ENCODE measurements around the gene KLRC4. TPM values are rescaled to one million over a fixed set of nuclear protein-coding genes. Genes with fewer than 3 reads are reported as not detected.

Gene KLRC4
- total RNA-seq, 1 experiment from 2014 or later = 2.1 TPM

DNA sequence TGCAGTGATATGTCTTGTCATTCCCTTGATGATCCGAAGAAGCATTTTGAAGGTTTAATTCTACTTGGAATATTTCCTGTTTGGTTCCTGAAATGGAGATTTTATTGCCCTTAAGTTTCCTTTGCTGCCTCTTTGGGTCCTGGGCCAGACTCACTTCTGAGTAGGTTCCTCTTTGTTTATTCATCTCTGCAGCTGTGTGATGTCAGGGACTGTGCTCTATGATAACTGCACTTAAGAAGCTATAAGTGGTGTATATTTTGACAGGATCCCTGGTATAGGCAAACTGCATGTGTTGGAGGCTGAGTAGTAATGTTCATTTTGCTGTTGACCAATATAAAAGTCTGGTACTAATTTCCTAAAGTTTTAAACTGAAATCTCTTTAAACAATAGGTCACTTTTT lies at the start of gene KLRC4 (continued):
- TF ChIP-seq, protein P1, sequence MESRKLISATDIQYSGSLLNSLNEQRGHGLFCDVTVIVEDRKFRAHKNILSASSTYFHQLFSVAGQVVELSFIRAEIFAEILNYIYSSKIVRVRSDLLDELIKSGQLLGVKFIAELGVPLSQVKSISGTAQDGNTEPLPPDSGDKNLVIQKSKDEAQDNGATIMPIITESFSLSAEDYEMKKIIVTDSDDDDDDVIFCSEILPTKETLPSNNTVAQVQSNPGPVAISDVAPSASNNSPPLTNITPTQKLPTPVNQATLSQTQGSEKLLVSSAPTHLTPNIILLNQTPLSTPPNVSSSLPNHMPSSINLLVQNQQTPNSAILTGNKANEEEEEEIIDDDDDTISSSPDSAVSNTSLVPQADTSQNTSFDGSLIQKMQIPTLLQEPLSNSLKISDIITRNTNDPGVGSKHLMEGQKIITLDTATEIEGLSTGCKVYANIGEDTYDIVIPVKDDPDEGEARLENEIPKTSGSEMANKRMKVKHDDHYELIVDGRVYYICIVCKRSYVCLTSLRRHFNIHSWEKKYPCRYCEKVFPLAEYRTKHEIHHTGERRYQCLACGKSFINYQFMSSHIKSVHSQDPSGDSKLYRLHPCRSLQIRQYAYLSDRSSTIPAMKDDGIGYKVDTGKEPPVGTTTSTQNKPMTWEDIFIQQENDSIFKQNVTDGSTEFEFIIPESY (IDR thresholded peaks at IDR 0.05; ENCODE audit: extremely low read depth, insufficient replicate concordance, low read length) = no peak
- peak; percentile 67 for TF ChIP-seq YY1 (IDR thresholded peaks at IDR 0.05; ENCODE audit: extremely low read depth, insufficient replicate concordance, low read depth, low read length)
- peak; percentile 62 for TF ChIP-seq SP1 (IDR thresholded peaks at IDR 0.05; ENCODE audit: low read depth)

DNA sequence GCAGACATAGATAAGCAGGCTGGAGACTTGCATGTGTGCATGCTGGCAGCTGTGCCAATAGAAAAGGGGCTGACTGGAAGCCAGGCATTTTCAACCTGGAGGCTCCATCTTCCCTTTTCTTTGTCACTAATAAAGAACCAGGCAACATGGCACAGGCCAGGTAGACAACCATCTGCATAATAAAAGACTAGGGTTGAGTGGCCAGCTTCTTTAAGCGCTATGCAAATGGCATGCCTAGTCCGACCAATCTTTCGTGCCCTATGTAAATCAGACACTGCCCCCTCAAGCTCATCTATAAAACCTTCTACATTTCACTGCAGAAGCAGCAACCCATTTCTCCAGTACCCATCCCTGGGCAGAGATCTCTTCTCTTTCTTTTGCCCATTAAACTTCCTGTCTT lies 48.2 kb upstream of the KLRC4 start:
- intact Hi-C loops (cut with micrococcal nuclease) = loop anchor here (10.0 kb wide), 1 partner anchor 53 kb away; the partner anchor contains the start of gene KLRC4
- H3K27ac ChIP-seq (ENCODE audit: low read depth, low read length) = no peak overlapping the region

More for the DNA sequence above, 48.2 kb upstream of the KLRC4 start:
- Histone ChIP-seq H3K79me2 (ENCODE audit: insufficient read depth, low read length) (no peaks in the 10 kb centered on the region), H3K4me2 (ENCODE audit: low read length) (no peak overlapping the region), H3K4me1 (ENCODE audit: control insufficient read depth in 1 of 2, insufficient read depth in 2 of 2, low read length in 2 of 2) (no peaks in the 10 kb centered on the region), H3K9me3 (ENCODE audit: control insufficient read depth in 1 of 2, insufficient read depth in 1 of 2, low read depth in 1 of 2, low read length in 2 of 2) (0 out of 4 replicates have a peak, but pooled peaks cover 4 to 6% of the 10 kb centered on the region in 2 experiments), H3K9ac (ENCODE audit: low read length) (no peak overlapping the region), H3K9me2 (ENCODE audit: insufficient read depth) (no peaks in the 10 kb centered on the region), H3K4me3 (replicated peaks in 1 of 2; ENCODE audit: low read depth in 1 of 2, low read length in 2 of 2) (no peak overlapping the region), H3K36me3 (ENCODE audit: control insufficient read depth in 1 of 2, insufficient read depth in 2 of 2, low read length in 2 of 2) (no peaks in the 10 kb centered on the region), H4K20me1 (ENCODE audit: insufficient read depth) (no peaks in the 10 kb centered on the region), H2AFZ (ENCODE audit: low read depth, low read length, poor library complexity, severe bottlenecking) (no peak overlapping the region), H3K27me3 (ENCODE audit: insufficient read depth, low read length) (no peaks in the 10 kb centered on the region)
- no peak for TF ChIP-seq ZFX (IDR thresholded peaks at IDR 0.05)
- TF ChIP-seq ELF1 (IDR thresholded peaks at IDR 0.05; ENCODE audit: borderline replicate concordance, low read depth) = no peak
- no peak for TF ChIP-seq RAD21 (IDR thresholded peaks at IDR 0.05; ENCODE audit: low read depth)
- no peak for TF ChIP-seq FOSL1 (IDR thresholded peaks at IDR 0.05; ENCODE audit: low read depth)
- TF ChIP-seq ZNF274 (IDR thresholded peaks at IDR 0.05; ENCODE audit: low read depth, low read length) = no peak
- TF ChIP-seq, protein P2, sequence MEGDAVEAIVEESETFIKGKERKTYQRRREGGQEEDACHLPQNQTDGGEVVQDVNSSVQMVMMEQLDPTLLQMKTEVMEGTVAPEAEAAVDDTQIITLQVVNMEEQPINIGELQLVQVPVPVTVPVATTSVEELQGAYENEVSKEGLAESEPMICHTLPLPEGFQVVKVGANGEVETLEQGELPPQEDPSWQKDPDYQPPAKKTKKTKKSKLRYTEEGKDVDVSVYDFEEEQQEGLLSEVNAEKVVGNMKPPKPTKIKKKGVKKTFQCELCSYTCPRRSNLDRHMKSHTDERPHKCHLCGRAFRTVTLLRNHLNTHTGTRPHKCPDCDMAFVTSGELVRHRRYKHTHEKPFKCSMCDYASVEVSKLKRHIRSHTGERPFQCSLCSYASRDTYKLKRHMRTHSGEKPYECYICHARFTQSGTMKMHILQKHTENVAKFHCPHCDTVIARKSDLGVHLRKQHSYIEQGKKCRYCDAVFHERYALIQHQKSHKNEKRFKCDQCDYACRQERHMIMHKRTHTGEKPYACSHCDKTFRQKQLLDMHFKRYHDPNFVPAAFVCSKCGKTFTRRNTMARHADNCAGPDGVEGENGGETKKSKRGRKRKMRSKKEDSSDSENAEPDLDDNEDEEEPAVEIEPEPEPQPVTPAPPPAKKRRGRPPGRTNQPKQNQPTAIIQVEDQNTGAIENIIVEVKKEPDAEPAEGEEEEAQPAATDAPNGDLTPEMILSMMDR (IDR thresholded peaks at IDR 0.05 in 2 of 3, conservative IDR thresholded peaks at IDR 0.05 in 1 of 3; ENCODE audit: borderline replicate concordance in 1 of 3, insufficient read depth in 1 of 3, low read depth in 2 of 3, low read length in 2 of 3) = no peak
- TF ChIP-seq POLR2AphosphoS5 (IDR thresholded peaks at IDR 0.05; ENCODE audit: low read depth, low read length) = no peak
- TF ChIP-seq CBX3 (IDR thresholded peaks at IDR 0.05; ENCODE audit: low read depth) = no peak
- TF ChIP-seq, protein P3, sequence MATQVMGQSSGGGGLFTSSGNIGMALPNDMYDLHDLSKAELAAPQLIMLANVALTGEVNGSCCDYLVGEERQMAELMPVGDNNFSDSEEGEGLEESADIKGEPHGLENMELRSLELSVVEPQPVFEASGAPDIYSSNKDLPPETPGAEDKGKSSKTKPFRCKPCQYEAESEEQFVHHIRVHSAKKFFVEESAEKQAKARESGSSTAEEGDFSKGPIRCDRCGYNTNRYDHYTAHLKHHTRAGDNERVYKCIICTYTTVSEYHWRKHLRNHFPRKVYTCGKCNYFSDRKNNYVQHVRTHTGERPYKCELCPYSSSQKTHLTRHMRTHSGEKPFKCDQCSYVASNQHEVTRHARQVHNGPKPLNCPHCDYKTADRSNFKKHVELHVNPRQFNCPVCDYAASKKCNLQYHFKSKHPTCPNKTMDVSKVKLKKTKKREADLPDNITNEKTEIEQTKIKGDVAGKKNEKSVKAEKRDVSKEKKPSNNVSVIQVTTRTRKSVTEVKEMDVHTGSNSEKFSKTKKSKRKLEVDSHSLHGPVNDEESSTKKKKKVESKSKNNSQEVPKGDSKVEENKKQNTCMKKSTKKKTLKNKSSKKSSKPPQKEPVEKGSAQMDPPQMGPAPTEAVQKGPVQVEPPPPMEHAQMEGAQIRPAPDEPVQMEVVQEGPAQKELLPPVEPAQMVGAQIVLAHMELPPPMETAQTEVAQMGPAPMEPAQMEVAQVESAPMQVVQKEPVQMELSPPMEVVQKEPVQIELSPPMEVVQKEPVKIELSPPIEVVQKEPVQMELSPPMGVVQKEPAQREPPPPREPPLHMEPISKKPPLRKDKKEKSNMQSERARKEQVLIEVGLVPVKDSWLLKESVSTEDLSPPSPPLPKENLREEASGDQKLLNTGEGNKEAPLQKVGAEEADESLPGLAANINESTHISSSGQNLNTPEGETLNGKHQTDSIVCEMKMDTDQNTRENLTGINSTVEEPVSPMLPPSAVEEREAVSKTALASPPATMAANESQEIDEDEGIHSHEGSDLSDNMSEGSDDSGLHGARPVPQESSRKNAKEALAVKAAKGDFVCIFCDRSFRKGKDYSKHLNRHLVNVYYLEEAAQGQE (IDR thresholded peaks at IDR 0.05; ENCODE audit: low read depth) = no peak
- TF ChIP-seq, protein P1 (IDR thresholded peaks at IDR 0.05; ENCODE audit: extremely low read depth, insufficient replicate concordance, low read length) = no peak
- RAD21 ChIA-PET (ENCODE audit: low non-redundant PET in 1 of 2, low total read pairs in 2 of 2, uncharacterized antibody in 2 of 2, unreplicated experiment in 2 of 2) = no interaction called here
- ATAC-seq (no peak), DNase-seq (ENCODE audit: low read depth, low spot score) (no peak)
- CTCF ChIA-PET = no interaction called here
- no TSS peak for BruUV-seq (replicated peaks)
- POLR2A ChIA-PET = no interaction called here

All from HCT116 (cell line).